Astrocyte (in vitro differentiated cells and primary cell): ENCODE data around the gene ACY1.

Source experiments
- CTCF ChIP-seq: IDR thresholded peaks from 2 replicates; pipeline ENCODE4 v1.5.1; 2011; ENCODE audit warnings: low read depth, mild to moderate bottlenecking, inconsistent platforms, low read length, moderate library complexity; ENCODE audit not compliant: insufficient read depth
- EZH2 ChIP-seq: IDR thresholded peaks from 2 replicates; pipeline ENCODE4 v1.6.1; 2012; ENCODE audit warnings: mild to moderate bottlenecking, low read length, inconsistent platforms; ENCODE audit not compliant: insufficient read depth

DNA sequence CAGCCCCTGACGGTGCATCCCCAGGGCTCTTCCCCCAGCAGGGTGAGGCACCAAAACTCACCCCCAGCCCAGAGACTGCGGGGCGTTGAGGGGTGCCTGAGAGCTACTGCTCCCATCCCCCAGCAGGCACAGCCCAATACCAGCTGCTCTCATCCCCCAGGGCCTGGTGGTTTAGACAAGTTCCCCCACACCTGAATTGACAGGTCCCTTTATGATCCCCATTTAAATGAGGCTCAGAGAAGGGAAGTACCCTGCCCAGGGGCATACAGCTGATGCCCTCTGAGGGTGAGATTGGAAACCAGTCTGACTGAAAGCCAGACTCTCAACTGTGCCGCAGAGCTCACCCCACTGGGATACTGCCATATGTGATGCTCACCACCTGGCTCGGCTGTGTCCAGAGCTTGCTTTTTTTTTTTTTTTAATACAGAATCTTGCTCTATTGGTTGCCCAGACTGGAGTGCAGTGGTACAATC lies 52.9 kb downstream of the ACY1 start:
- TF ChIP-seq CTCF: no peak
- no peak for TF ChIP-seq EZH2
